Hepatocyte (in vitro differentiated cells): ENCODE measurements around the gene XRCC1.

ENCODE experiments used
- CTCF ChIP-seq: fragments of 200-600 bp; sonication (generic); IDR thresholded peaks from 2 replicates; pipeline ENCODE4 v1.5.1; 2016; ENCODE audit warnings: antibody characterized with exemption, mild to moderate bottlenecking; ENCODE audit not compliant: poor library complexity
- EZH2phosphoT487 ChIP-seq: fragments of 200-600 bp; sonication (generic); IDR thresholded peaks from one replicate; pipeline ENCODE4 v1.6.1; 2018; ENCODE audit warnings: antibody characterized with exemption, mild to moderate bottlenecking, low read depth, moderate library complexity; ENCODE audit not compliant: unreplicated experiment, severe bottlenecking

GRCh38 chr19:43552198-43552450 lies 23.2 kb downstream of the XRCC1 start:
- TF ChIP-seq CTCF (no peak), EZH2phosphoT487 (no peak)
